AG09319 (cell line): ENCODE results near the gene REV3L.

Experiments used
- DNase-seq: peaks from one replicate; pipeline ENCODE4 v3.0.0-alpha.2; 2010; ENCODE audit warnings: low read depth; ENCODE audit errors: extremely low read depth
- CTCF ChIP-seq: IDR thresholded peaks from 2 replicates; pipeline ENCODE4 v1.5.1; 2011; ENCODE audit warnings: low read depth, mild to moderate bottlenecking, inconsistent platforms, low read length, moderate library complexity

The REV3L gene

GRCh38 chr6:111447051-111447450 is 36.0 kb downstream of the REV3L start:
- DNase-seq = no peak
- no peak for TF ChIP-seq CTCF

- no peak for DNase-seq
- no peak for TF ChIP-seq CTCF
Measured at GRCh38 chr6:111445861-111446267, 37.2 kb downstream of the REV3L start.

- TF ChIP-seq CTCF = no peak
- DNase-seq = no peak
Measured at GRCh38 chr6:111444794-111445193, 38.2 kb downstream of the REV3L start.

GRCh38 chr6:111441678-111442243 is 41.3 kb downstream of the REV3L start:
- no peak for TF ChIP-seq CTCF
- no peak for DNase-seq

GRCh38 chr6:111439171-111439570 is 43.8 kb downstream of the REV3L start:
- no peak for DNase-seq
- TF ChIP-seq CTCF = no peak

- TF ChIP-seq CTCF = no peak
- no peak for DNase-seq
Measured at GRCh38 chr6:111437573-111437972, 45.4 kb downstream of the REV3L start.

- TF ChIP-seq CTCF = no peak
- no peak for DNase-seq
Measured at GRCh38 chr6:111432511-111432910, 50.5 kb downstream of the REV3L start.
